SK-N-MC (cell line): Measurements from ENCODE around the gene TCF23.

Experiments used
- EZH2 ChIP-seq: fragments of 200-600 bp; sonication (generic); IDR thresholded peaks from one replicate; pipeline ENCODE4 v1.6.1; 2017; ENCODE audit warnings: antibody characterized with exemption
- POLR2AphosphoS5 ChIP-seq: IDR thresholded peaks from 2 replicates; pipeline ENCODE4 v1.6.1; 2012; ENCODE audit warnings: mild to moderate bottlenecking, low read depth, low read length, borderline replicate concordance

DNA sequence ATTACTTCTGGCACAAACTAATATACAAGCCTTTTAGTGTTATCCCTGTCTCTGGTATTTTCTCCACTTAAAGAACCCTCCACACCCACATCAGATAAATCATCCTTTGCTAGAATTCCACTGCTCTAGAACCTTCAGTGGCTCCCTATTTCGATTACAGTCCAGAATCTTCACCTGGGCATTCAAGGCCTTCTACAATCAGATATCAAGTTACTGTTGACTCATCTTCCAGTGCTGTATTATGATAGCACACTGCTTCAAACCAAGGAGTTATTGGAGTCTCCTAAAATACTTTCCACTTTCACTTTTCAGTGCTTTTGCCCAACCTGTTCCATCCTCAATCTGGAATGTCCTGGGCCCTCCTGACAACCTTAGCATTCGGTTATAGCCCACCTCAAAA, 33.3 kb upstream of the TCF23 start:
- TF ChIP-seq POLR2AphosphoS5 = no peak
- no peak for TF ChIP-seq EZH2
